ENCODE data around the gene SPRY2.
A peak's percentile ranks its signal among the peaks of the same experiment; 100 is the strongest.

The SPRY2 gene

DNA sequence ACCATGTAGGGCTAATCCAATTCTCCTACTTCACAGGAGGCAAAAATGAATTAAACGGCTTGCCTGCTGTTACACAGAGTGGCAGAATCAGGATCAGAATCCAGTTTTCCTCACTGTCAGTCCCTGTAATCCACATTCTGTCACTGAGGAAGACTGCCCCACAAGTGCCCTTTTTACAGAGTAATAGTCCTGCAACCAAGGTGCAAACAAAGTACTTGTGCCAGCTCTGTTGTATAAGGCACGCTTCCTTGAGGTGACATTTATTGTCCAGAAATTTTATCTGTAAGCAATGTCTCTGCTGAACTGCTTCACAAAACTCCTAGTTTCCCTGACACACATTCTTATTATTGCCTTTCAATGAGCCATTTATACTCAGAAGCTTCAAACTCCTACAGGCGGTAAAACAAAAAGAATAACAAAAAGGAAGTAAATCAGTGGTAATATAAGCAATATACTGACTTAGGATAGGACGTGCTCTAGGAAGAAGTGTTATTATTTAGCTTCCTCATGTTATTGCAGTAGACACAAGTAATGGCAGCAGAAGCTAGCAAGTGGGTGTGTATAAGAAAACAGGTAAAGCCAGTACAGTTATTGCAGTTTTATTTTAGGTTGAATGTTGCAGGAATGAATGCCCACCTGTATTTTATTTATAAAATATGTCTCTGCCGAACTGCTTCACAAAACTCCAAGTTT lies 28.8 kb downstream of the SPRY2 start:
- no peak overlapping the region for H3K27ac ChIP-seq (ENCODE audit: low read depth, low read length)
- no peak overlapping the region for H3K9ac ChIP-seq (ENCODE audit: low read depth, low read length)
- H3K27me3 ChIP-seq (ENCODE audit: control insufficient read depth, insufficient read depth, low read length): no peaks in the 10 kb centered on the region
- H3K4me3 ChIP-seq (ENCODE audit: low read depth, low read length): no peak overlapping the region
- no peaks in the 10 kb centered on the region for H3K36me3 ChIP-seq (ENCODE audit: control insufficient read depth, insufficient read depth, low read length)
- no peaks in the 10 kb centered on the region for H3K9me3 ChIP-seq (ENCODE audit: control insufficient read depth, insufficient read depth, low read length)
- H3K4me1 ChIP-seq (ENCODE audit: control insufficient read depth, insufficient read depth, low read length): 0 out of 2 replicates have a peak, but pooled peaks cover 1% of the 10 kb centered on the region

DNA sequence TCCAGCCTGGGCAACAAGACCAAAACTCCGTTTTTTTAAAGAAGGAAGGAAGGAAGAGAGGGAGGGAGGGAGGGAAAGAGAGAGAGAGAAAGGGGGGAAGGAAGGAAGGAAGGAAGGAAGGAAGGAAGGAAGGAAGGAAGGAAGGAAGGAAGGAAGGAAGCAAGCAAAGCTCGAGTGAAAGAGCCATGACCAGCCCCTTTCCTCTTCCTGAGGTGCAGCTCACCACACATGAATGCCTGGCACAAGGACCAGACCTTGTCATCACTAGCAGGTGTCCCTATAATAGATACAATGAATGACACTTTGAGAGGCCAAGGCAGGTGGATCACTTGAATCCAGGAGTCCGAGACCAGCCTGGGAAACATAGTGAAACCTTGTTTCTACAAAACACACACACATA lies 31.0 kb downstream of the SPRY2 start:
- 0 out of 2 replicates have a peak, but pooled peaks cover 6% of the 10 kb centered on the region for H3K4me1 ChIP-seq (ENCODE audit: control insufficient read depth, insufficient read depth, low read length)
- no peak overlapping the region for H3K27ac ChIP-seq (ENCODE audit: low read depth, low read length)
- no peaks in the 10 kb centered on the region for H3K9me3 ChIP-seq (ENCODE audit: control insufficient read depth, insufficient read depth, low read length)
- no peaks in the 10 kb centered on the region for H3K36me3 ChIP-seq (ENCODE audit: control insufficient read depth, insufficient read depth, low read length)
- H3K27me3 ChIP-seq (ENCODE audit: control insufficient read depth, insufficient read depth, low read length): no peaks in the 10 kb centered on the region
- H3K9ac ChIP-seq (ENCODE audit: low read depth, low read length): no peak overlapping the region
- H3K4me3 ChIP-seq (ENCODE audit: low read depth, low read length): no peak overlapping the region

DNA sequence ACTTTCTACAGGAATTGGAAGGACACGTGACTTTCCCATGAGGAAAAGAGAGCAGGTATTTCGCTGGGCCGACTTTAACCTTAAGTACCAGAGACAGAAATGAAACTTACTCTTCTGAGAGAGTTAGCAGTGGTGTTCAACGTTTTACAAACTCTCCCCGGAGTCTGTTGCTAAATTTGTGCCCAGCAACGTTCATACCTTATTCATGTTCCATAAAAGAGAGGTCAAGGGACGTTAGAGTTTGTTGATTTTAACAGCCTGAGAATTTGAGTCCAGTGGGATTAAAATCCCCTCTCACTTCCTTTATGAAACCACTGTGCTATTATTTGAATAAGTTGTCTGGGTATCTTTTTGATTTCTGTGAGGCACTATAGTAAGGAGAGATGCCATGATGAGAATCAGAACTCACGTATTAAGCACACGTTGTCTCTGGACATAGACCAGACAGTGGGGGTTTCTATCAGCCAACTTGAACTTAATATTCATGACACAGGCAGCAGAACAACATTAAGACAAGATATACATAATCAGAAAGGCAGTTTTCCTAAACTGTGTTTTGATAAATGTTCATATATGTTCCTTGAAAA lies 33.4 kb downstream of the SPRY2 start:
- Histone ChIP-seq H3K4me3 (ENCODE audit: low read depth, low read length) (no peak overlapping the region), H3K9ac (ENCODE audit: low read depth, low read length) (no peak overlapping the region), H3K27ac (ENCODE audit: low read depth, low read length) (no peak overlapping the region), H3K4me1 (ENCODE audit: control insufficient read depth, insufficient read depth, low read length) (0 out of 2 replicates have a peak, but pooled peaks cover 6% of the 10 kb centered on the region), H3K36me3 (ENCODE audit: control insufficient read depth, insufficient read depth, low read length) (no peaks in the 10 kb centered on the region), H3K9me3 (ENCODE audit: control insufficient read depth, insufficient read depth, low read length) (no peaks in the 10 kb centered on the region), H3K27me3 (ENCODE audit: control insufficient read depth, insufficient read depth, low read length) (no peaks in the 10 kb centered on the region)

DNA sequence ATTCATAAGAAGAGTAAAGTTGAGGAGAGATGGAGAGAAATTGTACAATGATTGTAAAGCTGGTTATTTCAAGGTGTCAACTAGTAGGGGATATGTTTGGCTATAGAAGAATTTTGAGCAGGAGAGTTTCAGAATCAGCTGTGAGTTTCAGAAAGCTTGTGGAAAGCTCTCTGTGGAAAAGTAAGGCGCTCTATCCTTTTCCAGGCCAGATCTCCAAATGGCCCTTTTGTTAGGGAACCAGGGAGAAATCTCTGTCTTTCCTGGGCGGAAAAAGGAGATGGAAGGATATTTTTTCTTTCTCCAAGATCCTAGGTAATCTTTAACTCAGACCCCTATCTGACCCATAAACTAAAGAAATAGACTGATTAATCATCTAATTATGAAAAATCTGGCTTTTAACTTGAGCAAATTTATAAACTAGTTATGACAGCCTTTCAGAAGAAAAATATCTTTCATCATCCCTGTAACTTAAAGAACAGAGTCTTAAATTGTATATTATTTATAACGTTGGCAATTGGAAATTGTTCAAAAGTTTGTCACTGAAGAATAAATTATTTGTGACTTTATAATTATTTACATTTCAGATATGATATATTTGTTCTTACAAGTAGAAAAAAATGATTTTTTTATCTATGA lies 34.5 kb downstream of the SPRY2 start:
- Histone ChIP-seq H3K9ac (ENCODE audit: low read depth, low read length) (no peak overlapping the region), H3K36me3 (ENCODE audit: control insufficient read depth, insufficient read depth, low read length) (no peaks in the 10 kb centered on the region), H3K27me3 (ENCODE audit: control insufficient read depth, insufficient read depth, low read length) (no peaks in the 10 kb centered on the region), H3K27ac (ENCODE audit: low read depth, low read length) (no peak overlapping the region), H3K4me3 (ENCODE audit: low read depth, low read length) (no peak overlapping the region), H3K4me1 (ENCODE audit: control insufficient read depth, insufficient read depth, low read length) (0 out of 2 replicates have a peak, but pooled peaks cover 6% of the 10 kb centered on the region), H3K9me3 (ENCODE audit: control insufficient read depth, insufficient read depth, low read length) (no peaks in the 10 kb centered on the region)

DNA sequence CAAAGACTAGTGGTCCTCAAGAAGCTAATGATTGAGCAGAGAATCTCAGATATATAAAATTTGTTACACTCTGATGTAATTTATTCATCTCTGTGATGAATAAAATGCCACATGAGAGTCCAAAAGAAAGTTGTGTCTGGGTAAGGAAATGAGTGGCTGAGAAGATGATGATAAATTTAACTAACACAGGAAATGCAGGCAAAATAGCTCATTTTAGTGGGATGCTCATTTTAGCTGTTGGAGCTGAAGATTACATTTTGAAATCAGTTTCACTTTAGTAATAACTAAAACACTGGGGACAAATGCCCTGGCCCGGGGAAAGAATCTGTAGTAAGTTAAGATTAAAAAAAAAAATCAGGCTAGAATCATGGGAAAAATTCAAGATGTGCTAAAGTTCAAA lies 35.2 kb downstream of the SPRY2 start:
- H3K27ac ChIP-seq (ENCODE audit: low read depth, low read length): no peak overlapping the region
- H3K4me1 ChIP-seq (ENCODE audit: control insufficient read depth, insufficient read depth, low read length): 0 out of 2 replicates have a peak, but pooled peaks cover 6% of the 10 kb centered on the region
- H3K4me3 ChIP-seq (ENCODE audit: low read depth, low read length): no peak overlapping the region
- no peaks in the 10 kb centered on the region for H3K36me3 ChIP-seq (ENCODE audit: control insufficient read depth, insufficient read depth, low read length)
- H3K9me3 ChIP-seq (ENCODE audit: control insufficient read depth, insufficient read depth, low read length): no peaks in the 10 kb centered on the region
- no peak overlapping the region for H3K9ac ChIP-seq (ENCODE audit: low read depth, low read length)
- H3K27me3 ChIP-seq (ENCODE audit: control insufficient read depth, insufficient read depth, low read length): no peaks in the 10 kb centered on the region

DNA sequence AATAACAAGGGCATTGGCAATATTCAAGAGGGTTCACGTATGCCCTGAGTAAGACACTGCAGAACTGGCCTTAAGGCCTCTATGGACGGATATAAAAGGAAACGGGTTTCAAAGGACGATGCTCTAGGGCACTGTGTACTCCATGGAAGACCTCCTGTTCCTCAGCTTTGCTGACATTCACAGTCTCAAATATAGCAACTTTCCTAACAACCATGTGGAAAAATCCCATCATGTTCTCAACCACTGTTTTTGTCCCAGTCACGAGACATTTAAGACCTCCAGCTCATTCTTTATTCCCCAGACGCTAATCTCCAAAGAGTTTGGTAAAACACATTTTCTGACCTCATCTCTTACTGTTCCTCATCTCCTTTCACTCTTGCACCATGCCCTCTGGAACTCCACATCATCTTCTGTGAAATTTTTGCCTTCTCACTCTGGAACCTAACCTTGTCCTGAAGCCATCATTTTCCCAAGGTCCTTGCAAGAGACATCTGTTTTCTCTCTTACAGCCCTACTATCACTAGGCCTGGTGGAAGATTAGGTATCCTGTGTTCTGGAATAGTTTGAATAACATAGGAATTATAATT lies 37.6 kb downstream of the SPRY2 start:
- H3K27me3 ChIP-seq (ENCODE audit: control insufficient read depth, insufficient read depth, low read length): no peaks in the 10 kb centered on the region
- no peaks in the 10 kb centered on the region for H3K9me3 ChIP-seq (ENCODE audit: control insufficient read depth, insufficient read depth, low read length)
- no peak overlapping the region for H3K27ac ChIP-seq (ENCODE audit: low read depth, low read length)
- no peak overlapping the region for H3K4me3 ChIP-seq (ENCODE audit: low read depth, low read length)
- no peaks in the 10 kb centered on the region for H3K36me3 ChIP-seq (ENCODE audit: control insufficient read depth, insufficient read depth, low read length)
- H3K4me1 ChIP-seq (ENCODE audit: control insufficient read depth, insufficient read depth, low read length): 0 out of 2 replicates have a peak, but pooled peaks cover 6% of the 10 kb centered on the region
- no peak overlapping the region for H3K9ac ChIP-seq (ENCODE audit: low read depth, low read length)

DNA sequence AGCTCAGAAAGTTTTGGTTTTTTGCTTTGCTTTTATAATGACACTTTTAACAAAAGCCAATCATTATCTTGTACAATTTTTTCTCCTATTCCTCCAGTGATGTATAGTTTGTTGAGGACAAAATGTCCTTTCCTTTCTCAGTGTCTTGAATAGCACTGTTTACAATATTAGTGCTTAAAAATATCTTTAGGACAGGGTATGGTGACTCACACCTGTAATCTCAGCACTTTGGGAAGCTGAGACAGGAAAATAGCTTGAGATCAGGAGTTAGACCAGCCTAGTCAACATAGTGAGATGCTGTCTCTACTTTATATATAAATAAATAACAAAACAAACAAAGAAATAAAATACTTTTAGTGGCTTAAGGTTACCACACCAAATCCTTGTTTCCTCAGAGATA lies 41.9 kb downstream of the SPRY2 start:
- Histone ChIP-seq H3K9ac (ENCODE audit: low read depth, low read length) (no peak overlapping the region), H3K4me3 (ENCODE audit: low read depth, low read length) (no peak overlapping the region), H3K9me3 (ENCODE audit: control insufficient read depth, insufficient read depth, low read length) (no peaks in the 10 kb centered on the region), H3K36me3 (ENCODE audit: control insufficient read depth, insufficient read depth, low read length) (no peaks in the 10 kb centered on the region), H3K4me1 (ENCODE audit: control insufficient read depth, insufficient read depth, low read length) (peaks cover 19% of the 10 kb centered on the region), H3K27ac (ENCODE audit: low read depth, low read length) (no peak overlapping the region), H3K27me3 (ENCODE audit: control insufficient read depth, insufficient read depth, low read length) (no peaks in the 10 kb centered on the region)

DNA sequence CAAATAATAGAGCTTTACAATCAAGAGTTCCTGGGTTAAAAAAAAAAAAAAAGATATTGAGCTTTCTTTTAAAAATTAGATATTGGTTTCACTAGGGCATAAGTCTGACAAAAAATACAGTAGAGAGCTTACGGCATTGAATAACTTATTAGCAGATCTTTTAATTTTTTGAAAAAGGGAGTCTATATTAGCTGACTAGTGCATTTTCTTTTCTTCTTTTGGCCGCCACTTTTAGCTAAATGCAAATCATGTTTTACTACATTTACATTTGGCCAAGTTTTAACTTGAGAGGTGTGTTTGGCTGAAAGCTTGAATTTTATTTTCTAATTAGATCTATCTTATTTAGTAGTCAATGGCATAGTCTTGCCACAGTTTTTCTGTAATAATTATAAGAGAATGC lies 43.4 kb downstream of the SPRY2 start:
- Histone ChIP-seq H3K27ac (ENCODE audit: low read depth, low read length) (peak overlapping the region; percentile 78), H3K4me3 (ENCODE audit: low read depth, low read length) (peak overlapping the region; percentile 6; the same call in 1 of the 2 replicates), H3K9me3 (ENCODE audit: control insufficient read depth, insufficient read depth, low read length) (no peaks in the 10 kb centered on the region), H3K4me1 (ENCODE audit: control insufficient read depth, insufficient read depth, low read length) (peaks cover 19% of the 10 kb centered on the region), H3K27me3 (ENCODE audit: control insufficient read depth, insufficient read depth, low read length) (no peaks in the 10 kb centered on the region), H3K36me3 (ENCODE audit: control insufficient read depth, insufficient read depth, low read length) (no peaks in the 10 kb centered on the region), H3K9ac (ENCODE audit: low read depth, low read length) (no peak overlapping the region)

DNA sequence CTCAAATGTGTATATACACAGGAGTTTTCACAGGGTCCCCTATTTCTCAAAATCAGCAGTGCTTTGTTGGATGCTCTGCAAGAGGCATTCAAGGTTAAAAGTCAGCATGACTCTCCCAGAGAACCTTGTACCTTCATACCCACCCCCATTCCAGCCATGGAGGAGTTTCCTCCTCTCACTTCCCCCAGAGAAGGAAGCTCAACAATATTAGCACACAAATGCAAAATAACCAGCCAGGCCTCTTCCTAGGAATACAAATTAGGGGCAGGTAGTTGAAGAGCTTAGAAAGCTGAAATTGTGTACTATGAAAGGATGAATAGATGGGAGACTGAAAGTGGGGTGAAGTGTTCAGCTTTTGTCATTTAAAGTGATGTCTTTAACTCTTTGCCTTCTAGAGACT lies 43.8 kb downstream of the SPRY2 start:
- Histone ChIP-seq H3K9ac (ENCODE audit: low read depth, low read length) (no peak overlapping the region), H3K27me3 (ENCODE audit: control insufficient read depth, insufficient read depth, low read length) (no peaks in the 10 kb centered on the region), H3K36me3 (ENCODE audit: control insufficient read depth, insufficient read depth, low read length) (no peaks in the 10 kb centered on the region), H3K9me3 (ENCODE audit: control insufficient read depth, insufficient read depth, low read length) (no peaks in the 10 kb centered on the region), H3K4me1 (ENCODE audit: control insufficient read depth, insufficient read depth, low read length) (peaks cover 19% of the 10 kb centered on the region), H3K4me3 (ENCODE audit: low read depth, low read length) (peak overlapping the region; percentile 6; the same call in 1 of the 2 replicates), H3K27ac (ENCODE audit: low read depth, low read length) (peak overlapping the region; percentile 78)

DNA sequence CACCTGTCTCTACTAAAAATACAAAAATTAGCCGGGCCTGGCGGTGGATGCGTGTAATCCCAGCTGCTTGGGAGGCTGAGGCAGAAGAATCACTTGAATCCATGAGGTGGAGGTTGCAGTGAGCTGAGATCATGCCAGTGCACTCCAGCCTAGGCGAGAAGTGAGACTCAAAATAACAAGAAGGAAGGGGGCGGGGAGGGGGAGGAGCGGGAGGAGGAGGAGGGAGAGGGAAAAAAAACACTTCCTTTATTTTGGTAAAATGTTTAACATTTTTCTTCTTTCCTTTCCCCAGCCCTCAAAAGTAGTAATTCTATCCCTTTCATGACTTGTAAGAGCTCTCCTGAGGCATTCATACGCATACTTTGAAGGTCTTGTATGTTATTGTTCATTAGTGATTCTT lies 44.3 kb downstream of the SPRY2 start:
- peak overlapping the region; percentile 78 for H3K27ac ChIP-seq (ENCODE audit: low read depth, low read length)

DNA sequence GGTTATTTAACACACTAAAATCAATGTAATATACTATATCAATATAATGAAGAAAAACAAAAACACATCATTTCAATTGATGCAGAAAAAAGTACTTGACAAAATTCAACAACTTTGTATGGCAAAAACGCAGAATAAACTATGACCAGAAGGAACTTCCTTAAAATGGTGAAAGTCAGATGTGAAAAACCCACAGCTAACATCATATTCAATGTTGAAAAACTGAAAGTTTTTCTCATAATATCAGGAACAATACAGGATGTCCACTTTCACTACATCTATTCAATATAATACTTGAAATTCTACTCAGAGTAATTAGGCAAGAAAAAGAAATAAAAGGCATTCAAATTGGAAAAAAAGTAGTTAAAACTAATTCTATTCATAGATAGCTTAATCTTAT lies 50.3 kb downstream of the SPRY2 start:
- no peak overlapping the region for H3K4me3 ChIP-seq (ENCODE audit: low read depth, low read length)
- H3K27ac ChIP-seq (ENCODE audit: low read depth, low read length): no peak overlapping the region
- no peaks in the 10 kb centered on the region for H3K27me3 ChIP-seq (ENCODE audit: control insufficient read depth, insufficient read depth, low read length)
- no peak overlapping the region for H3K9ac ChIP-seq (ENCODE audit: low read depth, low read length)
- no peaks in the 10 kb centered on the region for H3K4me1 ChIP-seq (ENCODE audit: control insufficient read depth, insufficient read depth, low read length)
- no peaks in the 10 kb centered on the region for H3K9me3 ChIP-seq (ENCODE audit: control insufficient read depth, insufficient read depth, low read length)
- H3K36me3 ChIP-seq (ENCODE audit: control insufficient read depth, insufficient read depth, low read length): no peaks in the 10 kb centered on the region

More for the DNA sequence above, 44.3 kb downstream of the SPRY2 start:
- H3K4me1 ChIP-seq (ENCODE audit: control insufficient read depth, insufficient read depth, low read length): peaks cover 19% of the 10 kb centered on the region
- no peak overlapping the region for H3K9ac ChIP-seq (ENCODE audit: low read depth, low read length)
- no peaks in the 10 kb centered on the region for H3K27me3 ChIP-seq (ENCODE audit: control insufficient read depth, insufficient read depth, low read length)
- H3K9me3 ChIP-seq (ENCODE audit: control insufficient read depth, insufficient read depth, low read length): no peaks in the 10 kb centered on the region
- peak overlapping the region; percentile 6; the same call in 1 of the 2 replicates for H3K4me3 ChIP-seq (ENCODE audit: low read depth, low read length)
- no peaks in the 10 kb centered on the region for H3K36me3 ChIP-seq (ENCODE audit: control insufficient read depth, insufficient read depth, low read length)
